K562 (cell line): Measurements from ENCODE around the gene ITGAV. TPM values are rescaled to one million over a fixed set of nuclear protein-coding genes. Genes with fewer than 3 reads are reported as not detected.

Experiments used
- ATAC-seq: fragments of 200-7000 bp; cut with Tn5 transposase; 3 replicates; pipeline ENCODE4 v1.9.1; 2020; ENCODE audit warnings: moderate library complexity
- BruUV-seq: library from RNA; stranded (reverse); fragments of 400-500 nt; replicated peaks from 2 replicates; lab custom pipeline; 2021; lab: Mats Ljungman, UMichigan
- CTCF ChIA-PET: fragments of 300-600 bp; formaldehyde crosslinking; extraction: SDS; loops from one replicate; lab custom pipeline; 2021; ENCODE audit warnings: low intra/inter-chr PET ratio; lab: Yijun Ruan, JAX
- POLR2A ChIA-PET: fragments of 300-600, 350-650 bp; sonication (Branson Sonifier 250); formaldehyde crosslinking; extraction: SDS; loops from one replicate; lab custom pipeline; 2021; ENCODE audit warnings: antibody characterized with exemption, inconsistent platforms; lab: Yijun Ruan, JAX
- DNase-seq, 4 experiments: peaks; one replicate each; pipeline versions ENCODE4 v3.0.0 to v3.0.0-alpha.2; 2011 to 2018; ENCODE audit warnings: low spot score in 3 of 4, mixed read lengths in 3 of 4; ENCODE audit errors: extremely low read depth in 1 of 4
- FAIRE-seq: peaks from 2 replicates; lab custom pipeline; 2011; peaks lifted over from hg19 to GRCh38; lab: Jason Lieb, UNC
- H2AFZ ChIP-seq: 2 replicates; pipeline ENCODE4 v1.6.0; 2011; ENCODE audit warnings: low read depth, low read length, control low read depth, inconsistent platforms
- H3K27ac ChIP-seq: fragments of 200-600 bp; 3 replicates; pipeline ENCODE4 v1.8.0; 2011; ENCODE audit warnings: low read depth, mild to moderate bottlenecking, control low read depth, inconsistent platforms, low read length, moderate library complexity, mixed read lengths; ENCODE audit errors: extremely low read depth
- H3K27me3 ChIP-seq, 2 experiments: fragments of 300-600 bp in 1 of 2; 2 replicates in 1 of 2; 3 replicates in 1 of 2; pipeline versions ENCODE4 v1.6.0 to v1.8.0; 2011; ENCODE audit warnings: inconsistent platforms in 2 of 2, low read length in 2 of 2, mild to moderate bottlenecking in 1 of 2, mixed read lengths in 1 of 2, moderate library complexity in 1 of 2; ENCODE audit not compliant: control insufficient read depth in 2 of 2, insufficient read depth in 2 of 2
- H3K36me3 ChIP-seq: fragments of 300-600 bp; 3 replicates; pipeline ENCODE4 v1.8.0; 2011; ENCODE audit warnings: mild to moderate bottlenecking, low read length, inconsistent platforms; ENCODE audit not compliant: control insufficient read depth, insufficient read depth
- H3K4me1 ChIP-seq, 2 experiments: fragments of 200-600 bp in 1 of 2; replicated peaks in 1 of 2; 2 replicates in 1 of 2; 3 replicates in 1 of 2; pipeline versions ENCODE4 v1.5.1 to v1.8.0; 2011; ENCODE audit warnings: inconsistent platforms in 2 of 2, low read length in 2 of 2, mild to moderate bottlenecking in 1 of 2, mixed read lengths in 1 of 2, moderate library complexity in 1 of 2; ENCODE audit not compliant: control insufficient read depth in 2 of 2, insufficient read depth in 2 of 2
- H3K4me2 ChIP-seq: 2 replicates; pipeline ENCODE4 v1.6.1; 2011; ENCODE audit warnings: low read length, control low read depth, inconsistent platforms, mixed read lengths; ENCODE audit not compliant: insufficient read depth
- H3K4me3 ChIP-seq: fragments of 200-600 bp; sonication (generic), shearing (Covaris generic); 2 replicates; pipeline ENCODE4 v1.5.1; 2016; ENCODE audit warnings: control low read depth, inconsistent platforms
- H3K79me2 ChIP-seq: fragments of 200-600 bp; 3 replicates; pipeline ENCODE4 v1.8.0; 2011; ENCODE audit warnings: low read length, inconsistent platforms; ENCODE audit not compliant: control insufficient read depth, insufficient read depth
- H3K9ac ChIP-seq, 2 experiments: 2 replicates each; pipeline versions ENCODE4 v1.6.0 to v1.6.1; 2011; ENCODE audit warnings: low read depth in 2 of 2, low read length in 2 of 2, control low read depth in 1 of 2, inconsistent platforms in 1 of 2, mild to moderate bottlenecking in 1 of 2, mixed read lengths in 1 of 2; ENCODE audit not compliant: insufficient read depth in 1 of 2
- H3K9me1 ChIP-seq: one replicate; pipeline ENCODE4 v1.6.0; 2011; ENCODE audit warnings: inconsistent platforms, mild to moderate bottlenecking, low read length, moderate library complexity; ENCODE audit not compliant: control insufficient read depth, insufficient read depth
- H3K9me3 ChIP-seq: replicated peaks from 2 replicates; pipeline ENCODE4 v1.5.1; 2011; ENCODE audit warnings: low read depth, low read length, inconsistent platforms; ENCODE audit not compliant: control insufficient read depth, insufficient read depth
- H4K20me1 ChIP-seq: replicated peaks from 2 replicates; pipeline ENCODE4 v1.6.1; 2011; ENCODE audit warnings: low read length, inconsistent platforms, mixed read lengths; ENCODE audit not compliant: control insufficient read depth, insufficient read depth
- CBX1 ChIP-seq: sonication (generic); IDR thresholded peaks from 2 replicates; pipeline ENCODE4 v1.6.1; 2016; ENCODE audit warnings: antibody characterized with exemption, low read depth, mild to moderate bottlenecking
- CHD4 ChIP-seq: fragments of 200-600 bp; sonication (generic); IDR thresholded peaks from 3 replicates; pipeline ENCODE4 v1.6.1; 2012; ENCODE audit warnings: low read depth, mild to moderate bottlenecking, mixed read lengths, low read length, inconsistent platforms; ENCODE audit not compliant: insufficient read depth, insufficient replicate concordance, poor library complexity, severe bottlenecking
- ERF ChIP-seq: fragments of 450-650 bp; formaldehyde crosslinking; IDR thresholded peaks from 2 replicates; pipeline ENCODE4 v1.4.0; 2020; ENCODE audit warnings: mild to moderate bottlenecking, mixed read lengths
- HCFC1 ChIP-seq: IDR thresholded peaks from 2 replicates; pipeline ENCODE4 v1.6.1; 2012; ENCODE audit warnings: low read depth, low read length, improper control_type of control experiment
- JUNB ChIP-seq: fragments of 450-650 bp; formaldehyde crosslinking; conservative IDR thresholded peaks from 2 replicates; pipeline ENCODE4 v1.4.0; 2020; ENCODE audit warnings: mild to moderate bottlenecking
- ZBTB17 ChIP-seq: fragments of 450-650 bp; formaldehyde crosslinking; IDR thresholded peaks from 2 replicates; pipeline ENCODE4 v1.4.0; 2020; ENCODE audit warnings: mild to moderate bottlenecking
- ZC3H11A ChIP-seq: IDR thresholded peaks from 2 replicates; pipeline ENCODE4 v1.6.1; 2012; ENCODE audit warnings: low read depth, low read length, improper control_type of control experiment
- WGBS: fragments of 100-300 bp; shearing (Covaris generic); methylation state at CpG from one replicate; pipeline ENCODE4 v1.1.6; 2016; ENCODE audit warnings: low coverage, mixed read lengths; ENCODE audit not compliant: insufficient coverage; ENCODE audit errors: missing lambda C conversion rate; 5-methylcytosine and 5-hydroxymethylcytosine counted together
- in situ Hi-C: fragments of 300-500 bp; cut with MboI; formaldehyde crosslinking; loops from 4 replicates; pipeline ENCODE4 v1.15.0; 2018; ENCODE audit warnings: inconsistent platforms, mixed read lengths
- intact Hi-C: fragments of 100-400 bp; cut with micrococcal nuclease; formaldehyde crosslinking; loops from 2 replicates; pipeline ENCODE4 v1.14.2; 2022
- polyA plus RNA-seq, 8 experiments: library from polyadenylated mRNA; depleted of rRNA in 4 of 8; stranded (reverse) in 5 of 8; unstranded in 3 of 8; fragments of >200 nt; fragmentation: Nextera tagmentation in 2 of 8; fragmentation: Illumina TruSeq in 1 of 8; extraction: Ambion mirVana in 2 of 8; extraction: Trizol in 1 of 8; gene quantifications; 2 replicates each; pipeline versions ENCODE4 v1.2.1 to v1.2.3, GENCODE V29; 2011 to 2014; ENCODE audit warnings: inconsistent platforms in 1 of 8, missing spikeins in 1 of 8
- total RNA-seq, 7 experiments: library from RNA; depleted of rRNA in 6 of 7; stranded (reverse); fragments of >200 nt in 6 of 7; fragmentation: Illumina TruSeq in 2 of 7; extraction: Trizol in 2 of 7; gene quantifications; 2 replicates each; pipeline versions ENCODE4 v1.2.1 to v1.2.3, GENCODE V29; 2011 to 2021; ENCODE audit warnings: low replicate concordance in 1 of 7
- TF ChIP-seq, protein P1 (sequence below), 2 experiments: fragments of 450-650 bp in 1 of 2; IDR thresholded peaks; 2 replicates each; pipeline ENCODE4 v1.6.1; 2011 to 2017; ENCODE audit warnings: low read depth in 2 of 2, antibody characterized with exemption in 1 of 2, borderline replicate concordance in 1 of 2, low read length in 1 of 2, mild to moderate bottlenecking in 1 of 2, mixed read lengths in 1 of 2; ENCODE audit not compliant: control insufficient read depth in 1 of 2

Gene ITGAV
- total and polyA plus RNA-seq, 9 of the 15 experiments (the other 6 are each of a cell fraction or from before 2014, with no cell fraction given), result 3.7 to 17.7 (median 10.7) TPM

DNA sequence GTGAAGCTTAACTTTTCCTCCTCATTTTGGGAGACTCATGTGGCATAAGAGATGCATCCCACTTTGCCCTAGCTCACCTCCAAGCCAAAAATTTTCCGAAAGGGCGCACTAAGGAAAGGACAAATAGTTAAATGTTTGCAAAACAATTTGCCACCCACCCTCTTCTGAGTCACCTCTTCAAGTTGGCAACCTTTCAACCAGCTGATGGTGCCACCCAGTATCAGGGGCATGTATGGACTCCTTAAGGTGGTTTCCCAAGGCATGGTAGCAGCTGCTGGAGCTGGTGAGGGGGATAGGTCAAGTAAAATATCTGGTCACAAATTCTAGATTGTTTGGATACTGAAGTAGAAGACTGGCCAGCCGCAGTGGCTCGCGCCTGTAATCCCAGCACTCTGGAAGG is 17.2 kb upstream of the ITGAV start:
- DNase-seq, result no peak
- intact Hi-C loops, result no loop called here
- peaks cover 0 to 9% of the 10 kb centered on the region in 2 experiments; a peak in 3 of 5 replicates for H3K4me1 ChIP-seq
- no peaks in the 10 kb centered on the region for H3K9me1 ChIP-seq
- POLR2A ChIA-PET, result no interaction called here
- no peak overlapping the region for H3K4me2 ChIP-seq
- H2AFZ ChIP-seq, result no peak overlapping the region
- no peaks in the 10 kb centered on the region for H3K79me2 ChIP-seq
- H3K36me3 ChIP-seq, result no peaks in the 10 kb centered on the region
- CTCF ChIA-PET, result no interaction called here
- no peak overlapping the region for H3K27ac ChIP-seq
- no peak for ATAC-seq
- FAIRE-seq, result no peak
- TF ChIP-seq CBX1 (no peak), ZBTB17 (no peak), JUNB (CRISPR knock-in tag) (no peak), ZC3H11A (no peak), ERF (CRISPR knock-in tag) (no peak), CHD4 (no peak)
- TF ChIP-seq, all 486 proteins: peak for 0
- no TSS peak for BruUV-seq
- Histone ChIP-seq H3K9me3 (no peaks in the 10 kb centered on the region), H3K4me3 (no peak overlapping the region), H4K20me1 (no peaks in the 10 kb centered on the region), H3K27me3 (no peaks in the 10 kb centered on the region), H3K9ac (no peak overlapping the region)
- in situ Hi-C loops, result no loop called here
- 70% methylated on average over 5 of the region's 5 CpGs for WGBS

DNA sequence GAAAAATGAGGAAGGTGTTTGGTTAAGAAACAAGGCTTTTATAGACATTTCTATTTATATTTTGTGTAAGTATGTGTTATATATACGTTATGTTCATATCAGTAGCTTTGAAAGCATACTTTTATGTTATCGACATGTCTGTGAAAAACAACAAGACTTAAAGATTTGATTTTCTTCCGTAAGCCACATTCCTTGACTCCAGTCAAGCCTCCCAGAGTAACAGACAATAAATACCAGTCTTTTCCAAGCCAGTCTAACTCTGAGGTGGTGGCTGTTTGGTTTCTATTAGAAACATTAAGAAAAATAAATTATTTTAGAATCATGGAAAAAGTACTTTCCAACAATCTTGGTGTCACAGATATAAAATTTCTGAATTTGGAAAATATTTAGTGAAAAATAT is 16.3 kb upstream of the ITGAV start:
- no peak overlapping the region for H3K4me2 ChIP-seq
- ChIA-PET POLR2A (no interaction called here), CTCF (no interaction called here)
- H3K4me3 ChIP-seq, result no peak overlapping the region
- intact Hi-C loops, result no loop called here
- no peaks in the 10 kb centered on the region for H3K79me2 ChIP-seq
- no peak overlapping the region for H2AFZ ChIP-seq
- H3K9me3 ChIP-seq, result no peaks in the 10 kb centered on the region
- no peak for ATAC-seq
- no peaks in the 10 kb centered on the region for H3K9me1 ChIP-seq
- H3K27ac ChIP-seq, result no peak overlapping the region
- no peak for FAIRE-seq
- peaks cover 0 to 9% of the 10 kb centered on the region in 2 experiments; a peak in 3 of 5 replicates for H3K4me1 ChIP-seq
- in situ Hi-C loops, result no loop called here
- no peak for TF ChIP-seq HCFC1
- TF ChIP-seq, protein P1, sequence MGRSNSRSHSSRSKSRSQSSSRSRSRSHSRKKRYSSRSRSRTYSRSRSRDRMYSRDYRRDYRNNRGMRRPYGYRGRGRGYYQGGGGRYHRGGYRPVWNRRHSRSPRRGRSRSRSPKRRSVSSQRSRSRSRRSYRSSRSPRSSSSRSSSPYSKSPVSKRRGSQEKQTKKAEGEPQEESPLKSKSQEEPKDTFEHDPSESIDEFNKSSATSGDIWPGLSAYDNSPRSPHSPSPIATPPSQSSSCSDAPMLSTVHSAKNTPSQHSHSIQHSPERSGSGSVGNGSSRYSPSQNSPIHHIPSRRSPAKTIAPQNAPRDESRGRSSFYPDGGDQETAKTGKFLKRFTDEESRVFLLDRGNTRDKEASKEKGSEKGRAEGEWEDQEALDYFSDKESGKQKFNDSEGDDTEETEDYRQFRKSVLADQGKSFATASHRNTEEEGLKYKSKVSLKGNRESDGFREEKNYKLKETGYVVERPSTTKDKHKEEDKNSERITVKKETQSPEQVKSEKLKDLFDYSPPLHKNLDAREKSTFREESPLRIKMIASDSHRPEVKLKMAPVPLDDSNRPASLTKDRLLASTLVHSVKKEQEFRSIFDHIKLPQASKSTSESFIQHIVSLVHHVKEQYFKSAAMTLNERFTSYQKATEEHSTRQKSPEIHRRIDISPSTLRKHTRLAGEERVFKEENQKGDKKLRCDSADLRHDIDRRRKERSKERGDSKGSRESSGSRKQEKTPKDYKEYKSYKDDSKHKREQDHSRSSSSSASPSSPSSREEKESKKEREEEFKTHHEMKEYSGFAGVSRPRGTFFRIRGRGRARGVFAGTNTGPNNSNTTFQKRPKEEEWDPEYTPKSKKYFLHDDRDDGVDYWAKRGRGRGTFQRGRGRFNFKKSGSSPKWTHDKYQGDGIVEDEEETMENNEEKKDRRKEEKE (IDR thresholded peaks at IDR 0.05; ENCODE audit: borderline replicate concordance in 1 of 2, control insufficient read depth in 1 of 2, low read depth in 2 of 2, low read length in 1 of 2), result no peak
- no peaks in the 10 kb centered on the region for H4K20me1 ChIP-seq
- no peak overlapping the region for H3K9ac ChIP-seq
- no peaks in the 10 kb centered on the region for H3K36me3 ChIP-seq
- 55% methylated on average over 3 of the region's 3 CpGs for WGBS
- H3K27me3 ChIP-seq, result no peaks in the 10 kb centered on the region
- no peak for DNase-seq
- BruUV-seq, result no TSS peak
